ENCODE results near the gene NARS2. TPM values are rescaled to one million over a fixed set of nuclear protein-coding genes. Genes with fewer than 3 reads are reported as not detected.

Gene NARS2
- total and polyA plus RNA-seq, 9 of the 15 experiments (the other 6 are each of a cell fraction or from before 2014, with no cell fraction given), result 26.8 to 48.0 (median 34.2) TPM

- TF ChIP-seq HMBOX1 (IDR thresholded peaks at IDR 0.05), result peak; percentile 82
- no peak for TF ChIP-seq TEAD1 (CRISPR knock-in tag; IDR thresholded peaks at IDR 0.05)
- peak; percentile 54; the same call in 1 of the 2 replicates for TF ChIP-seq ESRRA (IDR thresholded peaks at IDR 0.05; ENCODE audit: borderline replicate concordance, low read depth)
- TF ChIP-seq ZNF780A (CRISPR knock-in tag; IDR thresholded peaks at IDR 0.05), result no peak
- no peak for TF ChIP-seq STAT5B (CRISPR knock-in tag; IDR thresholded peaks at IDR 0.05)
- TF ChIP-seq CSDE1 (IDR thresholded peaks at IDR 0.05), result no peak
- TF ChIP-seq CBX3 (IDR thresholded peaks at IDR 0.05; ENCODE audit: borderline replicate concordance in 1 of 2, low read length in 2 of 2), result no peak
- no peak for TF ChIP-seq ELK3 (CRISPR knock-in tag; IDR thresholded peaks at IDR 0.05)
- TF ChIP-seq NCOR1 (IDR thresholded peaks at IDR 0.05), result no peak
- TF ChIP-seq RBM25 (IDR thresholded peaks at IDR 0.05; ENCODE audit: low read depth, low read length, severe bottlenecking), result no peak
Measured at GRCh38 chr11:78423241-78423640, 151.4 kb downstream of the NARS2 start (continued).

GRCh38 chr11:78420796-78421209, 153.9 kb downstream of the NARS2 start:
- BruUV-seq (replicated peaks), result no TSS peak
- H3K79me2 ChIP-seq (ENCODE audit: control insufficient read depth, insufficient read depth, low read length), result peaks cover 18% of the 10 kb centered on the region
- intact Hi-C loops (cut with micrococcal nuclease) (loop anchor here (1.0 kb wide), 1 partner anchor 193 kb away; no protein-coding TSS in a partner anchor), in situ Hi-C loops (cut with MboI) (no loop called here)
- ChIA-PET POLR2A (interaction anchor here (0.7 kb wide), 1 partner anchor 25 kb away, joined by 3 read pairs; no protein-coding TSS in a partner anchor), CTCF (ENCODE audit: low intra/inter-chr PET ratio) (no interaction called here)
- WGBS (ENCODE audit: insufficient coverage, low coverage, missing lambda C conversion rate), result 39% methylated on average over 9 of the region's 9 CpGs
- H3K4me3 ChIP-seq, result no peak overlapping the region
- no peak overlapping the region for H3K27ac ChIP-seq (ENCODE audit: extremely low read depth, low read depth, low read length)
- no peaks in the 10 kb centered on the region; the same call in 2 of the 3 replicates for H3K36me3 ChIP-seq (ENCODE audit: control insufficient read depth, insufficient read depth, low read length)
- H3K9ac ChIP-seq (ENCODE audit: insufficient read depth in 1 of 2, low read depth in 2 of 2, low read length in 2 of 2), result no peak overlapping the region
- FAIRE-seq (no peak), ATAC-seq (no peak), DNase-seq (ENCODE audit: extremely low read depth in 1 of 4, low spot score in 3 of 4) (no peak)
- H3K27me3 ChIP-seq (ENCODE audit: control insufficient read depth in 2 of 2, insufficient read depth in 2 of 2, low read length in 2 of 2), result no peaks in the 10 kb centered on the region
- TF ChIP-seq JUND (IDR thresholded peaks at IDR 0.05; ENCODE audit: borderline replicate concordance, low read depth, low read length) (0 out of 2 replicates have a peak, but pooled peaks have one; percentile 25), JUND (tag; IDR thresholded peaks at IDR 0.05; ENCODE audit: borderline replicate concordance, low read depth, low read length) (no peak), ZZZ3 (IDR thresholded peaks at IDR 0.05) (no peak), CBX8 (IDR thresholded peaks at IDR 0.05; ENCODE audit: borderline replicate concordance, extremely low read depth, low read depth, low read length, poor library complexity, severe bottlenecking) (no peak), VEZF1 (CRISPR knock-in tag; IDR thresholded peaks at IDR 0.05) (no peak), CREB1 (IDR thresholded peaks at IDR 0.05) (no peak), CREB1 (CRISPR knock-in tag; IDR thresholded peaks at IDR 0.05) (peak; percentile 20; the same call in 1 of the 2 replicates), CREM (IDR thresholded peaks at IDR 0.05; ENCODE audit: low read depth) (peak; percentile 65), EGR1 (conservative IDR thresholded peaks at IDR 0.05) (peak; percentile 79), BHLHE40 (IDR thresholded peaks at IDR 0.05; ENCODE audit: low read length) (no peak)
- H3K9me1 ChIP-seq (ENCODE audit: control insufficient read depth, insufficient read depth, low read length), result no peaks in the 10 kb centered on the region
- H3K4me2 ChIP-seq (ENCODE audit: insufficient read depth, low read length), result no peak overlapping the region
- no peaks in the 10 kb centered on the region for H4K20me1 ChIP-seq (replicated peaks; ENCODE audit: control insufficient read depth, insufficient read depth, low read length)
- no peak overlapping the region for H2AFZ ChIP-seq (ENCODE audit: low read depth, low read length)
- no peaks in the 10 kb centered on the region for H3K9me3 ChIP-seq (replicated peaks; ENCODE audit: control insufficient read depth, insufficient read depth, low read depth, low read length)
- peaks cover 13 to 34% of the 10 kb centered on the region in 2 experiments for H3K4me1 ChIP-seq (replicated peaks in 1 of 2; ENCODE audit: control insufficient read depth in 2 of 2, insufficient read depth in 2 of 2, low read length in 2 of 2)

All from K562 (cell line).